CMK (cell line): ENCODE measurements around the gene NRP1.
"Not testable (repeated sequence)": the region's sequence is repeated elsewhere in the genome, so short reads cannot be mapped to it uniquely, and the experiment has no call there.

ENCODE experiments used
- DNase-seq: peaks from one replicate; pipeline ENCODE4 v3.0.0-alpha.2; 2010; ENCODE audit warnings: low read depth

Gene NRP1

DNA sequence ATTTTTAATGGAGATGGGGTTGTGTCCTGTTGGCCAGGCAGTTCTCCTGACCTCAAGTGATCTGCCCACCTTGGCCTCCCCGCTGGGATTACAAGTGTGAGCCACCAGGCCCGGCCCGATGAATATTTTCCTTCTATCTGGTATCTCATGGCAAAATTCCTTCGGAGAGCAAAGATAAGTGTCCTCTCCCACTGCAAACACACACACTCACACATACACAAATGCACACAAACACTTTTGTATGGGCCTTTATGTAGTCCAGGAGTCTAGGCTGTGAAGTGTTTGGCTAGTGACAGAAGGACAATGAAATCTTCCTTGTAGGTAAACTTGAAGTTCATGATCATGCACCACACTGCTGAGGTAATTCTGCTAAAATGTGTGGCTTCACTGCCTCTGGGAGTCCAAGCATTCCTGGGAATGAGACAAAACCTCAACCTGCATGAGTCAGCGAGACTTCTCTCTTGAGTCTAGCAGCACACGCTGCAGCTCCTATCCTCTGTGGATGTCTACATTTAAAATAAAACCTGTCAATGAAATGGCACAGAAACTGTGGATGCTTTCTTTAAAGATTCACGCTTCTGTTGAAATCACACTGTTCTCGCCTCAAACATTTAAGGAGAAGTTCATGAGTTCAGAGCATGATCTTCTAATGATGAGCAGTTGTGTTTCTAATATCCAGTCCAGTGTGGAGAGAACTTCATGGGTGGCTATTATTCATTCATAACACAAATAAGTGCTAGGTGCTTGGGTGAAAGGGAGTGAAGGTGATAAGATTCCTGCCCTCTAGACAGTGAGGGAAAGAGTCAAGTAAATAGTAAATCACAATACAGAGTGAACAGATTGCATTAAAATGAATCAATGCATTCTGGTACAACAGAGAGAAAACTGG is 96.5 kb downstream of the NRP1 start:
- no peak for DNase-seq

DNA sequence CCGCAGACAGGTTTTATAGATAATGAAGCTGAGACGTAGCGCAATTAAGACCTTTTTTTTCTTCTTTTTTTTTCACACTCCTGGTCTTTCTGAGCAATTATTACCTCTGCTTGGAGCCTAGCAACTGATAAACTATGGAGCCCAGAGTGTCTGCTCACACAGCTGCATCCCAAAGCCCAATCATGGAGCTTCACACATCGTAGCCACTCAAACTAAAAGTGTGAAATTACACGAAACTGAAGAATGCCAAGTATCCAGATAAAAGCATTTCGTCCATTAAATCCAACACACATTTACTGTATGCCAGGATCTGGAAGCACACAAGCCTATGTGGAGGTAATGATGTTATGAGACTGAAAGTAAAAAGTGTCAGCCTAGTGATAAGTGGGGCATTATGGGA is 97.6 kb downstream of the NRP1 start:
- DNase-seq = no peak

DNA sequence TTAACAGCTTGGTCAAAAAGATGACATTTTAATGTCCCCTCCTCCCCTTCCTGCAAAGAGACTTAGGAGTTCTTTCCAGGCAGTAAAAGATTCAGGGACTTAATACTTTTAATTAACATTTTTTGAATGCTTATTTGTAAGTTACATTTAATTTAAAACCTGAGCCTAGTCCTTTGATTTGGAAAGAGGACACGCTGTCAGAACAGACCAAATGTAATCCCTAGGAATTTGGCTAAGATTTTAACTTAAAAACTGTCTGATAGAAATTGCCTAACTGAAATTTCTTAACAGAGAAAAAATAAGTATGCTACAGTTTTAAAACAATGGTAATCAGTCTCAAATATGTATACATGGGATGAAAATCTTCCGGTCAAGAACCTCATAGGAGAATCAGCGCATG is 98.5 kb downstream of the NRP1 start:
- no peak for DNase-seq

DNA sequence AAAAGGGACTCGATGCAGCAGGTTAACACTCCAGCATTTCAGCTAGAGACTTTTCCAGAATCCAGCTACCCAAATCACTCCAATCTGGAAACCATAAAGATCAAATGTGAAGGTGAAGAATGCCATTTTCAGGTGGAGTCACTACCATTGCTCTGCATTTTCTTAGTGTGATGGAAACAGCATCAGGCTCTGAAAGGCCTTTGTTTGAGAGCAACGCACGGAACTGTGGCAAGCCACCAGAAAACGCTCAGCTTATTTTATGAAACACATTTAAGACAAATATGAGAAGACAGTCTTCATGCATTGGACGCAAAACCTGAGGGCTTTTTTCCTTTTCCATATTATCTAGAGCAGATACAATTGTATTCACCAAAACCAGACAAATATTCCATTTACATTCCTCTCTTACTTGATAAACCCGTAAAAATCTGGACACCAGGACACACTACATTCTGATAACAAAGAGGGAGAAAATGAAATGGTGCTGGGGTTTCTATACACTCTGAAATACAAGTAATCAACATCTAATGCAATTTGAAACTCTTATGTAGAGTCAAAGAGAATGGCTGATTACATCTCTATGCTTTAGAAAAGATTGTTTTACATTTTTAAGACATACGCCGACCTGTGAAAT is 99.1 kb downstream of the NRP1 start:
- DNase-seq = no peak

DNA sequence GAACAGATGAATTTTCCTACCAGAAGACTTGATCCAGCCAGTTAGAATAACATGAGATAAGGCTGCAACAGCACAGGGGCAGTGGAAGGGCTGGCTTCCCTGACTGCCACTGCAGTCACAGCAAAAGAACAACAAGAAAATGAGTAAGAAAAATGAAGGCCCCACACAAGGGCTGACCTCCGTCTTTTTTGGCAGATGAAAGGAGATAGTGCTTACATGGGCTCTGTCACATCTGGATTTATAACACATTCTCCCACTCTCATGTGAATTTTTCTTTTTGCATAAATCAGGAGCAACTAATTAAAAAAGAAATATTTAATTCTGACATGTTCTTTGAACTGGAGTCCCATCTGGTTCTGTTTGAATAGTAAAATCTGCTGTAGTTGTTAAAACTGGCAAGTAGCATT is 99.6 kb downstream of the NRP1 start:
- no peak for DNase-seq

DNA sequence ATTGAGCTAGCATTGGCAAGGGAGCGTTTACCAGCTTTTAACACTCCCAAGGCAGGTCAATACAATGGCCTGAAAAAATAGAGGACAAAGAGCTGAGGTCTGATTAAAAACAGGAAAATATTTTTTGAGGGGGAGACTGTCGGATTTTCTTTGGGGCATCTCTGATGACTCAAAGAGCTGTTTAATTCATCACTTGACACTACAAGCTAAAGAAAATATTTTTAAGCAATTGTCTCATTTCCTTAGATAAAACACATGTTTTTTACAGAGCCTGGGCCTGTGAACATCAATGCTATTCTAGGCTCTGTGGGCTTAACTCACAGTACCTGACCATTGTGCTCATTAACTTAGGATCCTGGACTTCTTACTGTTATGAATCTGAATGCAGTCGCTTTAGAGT is 100.8 kb downstream of the NRP1 start:
- DNase-seq = no peak

DNA sequence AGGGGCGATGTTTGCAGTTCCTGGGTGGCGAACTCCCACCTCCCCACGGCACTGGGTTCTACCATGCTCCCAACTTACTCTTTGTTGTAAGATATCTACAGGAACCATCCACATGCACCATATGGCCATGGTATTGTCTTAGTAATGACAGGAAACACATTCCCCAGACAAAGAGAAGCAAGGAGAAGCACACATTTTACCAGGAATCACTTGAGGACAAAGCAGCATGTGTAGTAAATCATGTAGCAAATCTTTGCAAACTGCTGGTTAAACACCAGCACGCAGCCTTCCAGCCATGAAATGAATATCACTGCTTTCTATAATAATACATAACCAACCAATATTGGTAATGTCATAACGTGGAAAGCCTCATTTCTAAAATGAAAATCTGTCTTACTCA is 101.2 kb downstream of the NRP1 start:
- no peak for DNase-seq

DNA sequence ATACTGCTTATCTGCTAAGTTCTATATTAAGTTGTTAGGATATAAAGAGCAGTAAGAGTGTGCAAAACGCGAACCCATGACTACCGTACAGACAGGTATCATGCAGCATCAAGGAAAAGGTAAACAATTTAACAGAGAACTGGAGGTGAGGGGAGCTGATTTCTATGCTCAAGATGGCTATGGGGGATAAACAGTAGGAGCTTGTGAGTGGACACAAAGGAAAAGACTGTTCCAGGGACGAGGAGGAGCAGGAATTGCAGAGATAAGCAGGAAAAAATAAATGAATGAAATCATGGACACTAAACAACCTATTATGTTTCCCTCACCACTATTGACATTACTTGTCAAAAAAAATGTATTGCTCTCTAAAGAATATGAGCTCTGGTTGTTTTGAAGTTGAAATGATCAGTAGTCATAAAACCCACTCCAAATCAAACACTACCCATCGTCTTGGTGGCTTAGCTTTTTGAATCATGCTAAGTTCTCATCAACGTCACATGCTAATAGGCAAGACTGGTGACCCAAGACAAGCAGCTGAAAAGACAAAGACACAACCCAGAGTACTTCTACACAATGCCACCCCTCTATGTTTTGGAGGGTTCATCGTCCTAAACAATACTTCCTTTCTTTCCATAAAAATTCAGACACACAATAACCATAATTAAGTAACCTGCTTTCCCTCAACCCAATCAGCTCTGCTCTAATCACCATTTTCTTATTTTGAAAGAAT is 102.7 kb downstream of the NRP1 start:
- DNase-seq = no peak

DNA sequence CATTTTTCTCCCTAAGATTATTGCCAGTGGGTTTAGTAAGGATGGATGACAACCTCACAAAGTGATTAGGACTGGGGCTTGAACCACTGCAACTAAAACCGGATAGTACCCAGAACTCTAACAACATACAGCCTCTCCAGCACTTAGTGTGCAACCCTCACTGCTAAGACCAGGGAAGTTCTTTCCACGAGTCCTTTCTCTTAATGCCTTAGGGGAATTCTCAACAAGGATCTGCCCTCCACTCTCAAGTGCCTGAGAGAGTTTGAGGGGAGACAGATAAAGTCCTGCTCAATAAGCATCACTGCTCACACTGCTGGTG is 104.6 kb downstream of the NRP1 start:
- DNase-seq = no peak

DNA sequence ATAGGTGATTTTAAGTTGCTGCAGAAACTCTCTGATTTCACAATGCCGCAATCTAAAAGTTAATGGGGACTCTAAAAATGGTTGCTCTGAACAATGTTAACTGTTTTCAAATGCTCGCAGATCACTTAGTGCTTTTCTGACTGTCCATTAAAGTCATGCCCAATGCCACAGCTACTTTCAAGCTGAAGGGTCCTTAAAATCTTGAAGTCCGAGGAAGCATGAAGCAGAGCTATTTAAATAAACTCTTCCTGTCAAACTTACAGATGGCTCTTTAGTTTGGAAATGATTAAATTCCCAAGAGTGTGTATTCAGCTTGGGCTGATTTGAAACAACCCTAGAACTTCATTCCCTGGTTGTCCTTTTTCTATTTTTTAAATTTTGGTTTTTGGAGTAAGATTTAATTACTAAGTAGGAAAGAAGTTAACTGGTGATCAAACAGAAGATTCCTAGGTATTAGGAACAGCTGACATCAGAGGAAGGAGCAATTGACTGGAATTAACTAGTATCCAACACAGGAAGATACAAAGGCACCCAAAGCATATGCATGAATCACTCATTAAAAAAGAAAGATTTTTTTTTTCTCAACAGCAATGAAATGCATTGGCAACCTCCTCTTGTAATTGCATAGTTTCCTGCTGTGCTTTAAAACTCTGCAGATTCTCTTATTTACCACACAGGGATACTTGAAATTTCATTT is 105.1 kb downstream of the NRP1 start:
- DNase-seq = no peak

DNA sequence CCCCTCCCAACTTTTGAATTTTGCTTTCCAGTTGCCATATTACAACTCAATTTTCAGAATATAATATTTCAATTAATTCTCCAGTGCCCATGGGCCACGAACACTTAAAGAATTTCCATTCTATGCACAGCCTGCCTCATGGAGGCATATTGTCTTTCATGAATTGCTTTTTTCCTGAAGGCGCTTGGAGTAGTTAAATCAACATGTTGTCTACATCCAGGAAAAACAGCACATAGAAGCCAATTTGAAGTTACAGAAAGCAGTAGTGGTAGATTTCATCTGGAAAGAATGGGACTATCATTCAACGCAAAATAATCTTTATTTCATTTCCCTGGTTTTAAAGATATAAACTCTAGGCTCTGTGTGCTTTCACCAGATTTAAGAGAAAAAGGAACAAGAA is 106.0 kb downstream of the NRP1 start:
- DNase-seq = no peak

DNA sequence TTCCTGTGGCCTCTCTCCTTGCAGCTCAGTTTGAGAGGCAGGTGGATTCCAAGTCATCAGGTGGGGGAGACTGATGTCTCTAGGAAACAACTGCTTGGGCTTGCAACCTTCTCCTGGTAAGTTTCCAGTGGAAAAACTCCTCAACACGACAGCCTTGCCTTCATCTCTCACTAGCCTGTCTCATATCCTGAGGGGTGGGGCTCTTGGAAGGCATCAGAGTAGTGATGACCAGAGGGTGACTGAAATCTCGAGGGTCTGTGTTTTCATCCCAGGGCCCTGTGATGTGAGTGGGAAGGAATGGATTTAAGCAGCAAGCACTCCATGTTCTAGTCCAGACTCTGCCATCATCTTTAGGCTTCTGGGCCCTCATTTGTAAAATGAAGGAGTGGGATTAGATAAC is 107.0 kb downstream of the NRP1 start:
- DNase-seq = no peak

DNA sequence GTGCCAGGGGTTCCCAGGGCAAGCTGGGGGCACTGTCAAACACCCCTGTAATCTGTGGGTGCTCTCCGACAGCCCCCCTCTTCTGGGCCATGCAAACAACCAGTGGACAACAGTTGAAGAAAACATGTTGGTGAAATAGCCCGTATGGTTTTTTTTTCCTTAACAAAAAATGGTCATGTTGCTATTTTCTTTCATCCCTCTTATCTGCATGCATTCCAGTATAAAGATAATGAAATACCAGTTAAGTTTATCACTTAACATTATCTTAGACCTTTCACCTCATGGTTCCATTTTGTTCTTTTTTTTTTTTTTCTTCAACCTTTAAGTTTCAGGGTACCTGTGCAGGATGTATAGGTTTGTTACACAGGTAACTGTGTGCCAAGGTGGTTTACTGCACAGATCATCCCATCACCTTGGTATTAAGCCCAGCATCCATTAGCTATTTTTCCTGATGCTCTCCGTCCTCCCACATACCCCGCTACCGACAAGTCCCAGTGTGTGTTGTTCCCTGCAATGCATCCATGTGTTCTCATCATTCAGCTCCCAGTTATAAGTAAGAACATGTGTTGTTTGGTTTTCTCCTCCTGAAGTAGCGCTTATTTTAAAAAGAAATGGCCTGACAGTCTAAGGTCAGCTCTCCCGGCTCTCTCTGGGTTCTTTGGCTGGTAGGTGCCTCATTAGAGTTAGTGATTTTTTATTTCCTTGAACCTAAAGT is 110.1 kb downstream of the NRP1 start:
- no peak for DNase-seq

DNA sequence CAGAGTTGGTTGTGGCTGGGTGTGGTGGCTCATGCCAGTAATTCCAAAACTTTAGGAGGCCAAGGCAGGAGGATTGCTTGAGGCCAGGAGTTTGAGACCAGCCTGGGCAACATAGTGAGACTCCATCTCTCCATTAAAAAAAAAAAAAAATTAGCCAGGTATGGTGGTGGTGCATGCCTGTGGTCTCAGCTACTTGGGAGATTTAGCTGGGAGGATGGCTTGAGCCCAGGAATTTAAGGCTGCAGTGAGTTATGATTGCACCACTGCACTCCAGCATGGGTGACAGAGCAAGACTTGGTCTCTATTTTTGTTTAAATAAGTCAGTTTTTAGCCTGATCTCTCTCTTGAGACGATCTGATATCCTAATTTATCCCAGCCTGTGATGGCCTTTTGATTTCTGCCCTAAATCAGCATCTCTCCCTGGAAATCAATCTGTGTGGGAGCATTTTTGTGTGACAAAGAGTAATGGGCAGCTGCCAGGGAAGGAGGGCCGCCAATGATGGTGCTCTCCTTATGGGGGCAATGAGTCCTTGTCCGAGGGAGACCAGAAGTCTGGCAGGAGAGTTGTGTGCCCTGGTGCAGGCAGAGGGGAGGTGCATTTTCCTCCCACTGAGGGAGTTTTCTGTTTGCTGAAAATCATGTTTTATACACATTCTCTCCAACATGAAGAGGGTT is 111.0 kb downstream of the NRP1 start:
- DNase-seq = no peak

DNA sequence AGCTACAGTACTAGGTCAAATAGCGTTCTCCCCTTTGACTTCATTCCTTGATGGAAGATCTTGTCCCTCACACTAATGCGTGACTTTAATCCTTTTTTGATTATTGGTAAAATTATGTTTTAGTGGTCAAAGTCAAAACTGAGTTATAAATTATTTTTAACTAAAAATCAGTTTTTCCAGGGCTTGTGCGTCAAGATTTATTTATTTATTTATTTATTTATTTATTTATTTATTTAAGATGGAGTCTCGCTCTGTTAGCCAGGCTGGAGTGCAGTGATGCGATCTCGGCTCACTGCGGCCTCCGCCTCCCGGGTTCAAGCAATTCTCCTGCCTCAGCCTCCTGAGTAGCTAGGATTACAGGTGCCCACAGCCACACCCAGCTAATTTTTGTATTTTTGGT is 112.2 kb downstream of the NRP1 start:
- not testable (repeated sequence) for DNase-seq

DNA sequence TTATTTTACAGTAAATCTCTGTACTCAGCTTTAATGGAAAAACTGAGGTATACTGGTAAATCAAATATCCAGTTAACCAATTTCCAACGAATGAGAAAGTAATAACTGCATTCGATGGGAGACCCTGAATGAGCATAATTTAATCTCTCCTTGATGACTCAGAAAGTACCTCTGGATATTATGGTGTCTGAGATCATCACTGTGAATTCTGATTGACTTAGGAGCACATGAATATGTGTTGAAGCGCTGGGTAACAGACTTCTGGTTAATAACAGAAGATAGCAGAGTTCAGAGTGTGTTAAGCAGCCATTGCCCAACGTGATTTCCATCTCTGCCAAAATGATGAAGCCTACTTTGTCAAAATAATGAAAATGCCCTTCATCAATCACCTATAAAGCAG is 116.6 kb downstream of the NRP1 start:
- DNase-seq = no peak

DNA sequence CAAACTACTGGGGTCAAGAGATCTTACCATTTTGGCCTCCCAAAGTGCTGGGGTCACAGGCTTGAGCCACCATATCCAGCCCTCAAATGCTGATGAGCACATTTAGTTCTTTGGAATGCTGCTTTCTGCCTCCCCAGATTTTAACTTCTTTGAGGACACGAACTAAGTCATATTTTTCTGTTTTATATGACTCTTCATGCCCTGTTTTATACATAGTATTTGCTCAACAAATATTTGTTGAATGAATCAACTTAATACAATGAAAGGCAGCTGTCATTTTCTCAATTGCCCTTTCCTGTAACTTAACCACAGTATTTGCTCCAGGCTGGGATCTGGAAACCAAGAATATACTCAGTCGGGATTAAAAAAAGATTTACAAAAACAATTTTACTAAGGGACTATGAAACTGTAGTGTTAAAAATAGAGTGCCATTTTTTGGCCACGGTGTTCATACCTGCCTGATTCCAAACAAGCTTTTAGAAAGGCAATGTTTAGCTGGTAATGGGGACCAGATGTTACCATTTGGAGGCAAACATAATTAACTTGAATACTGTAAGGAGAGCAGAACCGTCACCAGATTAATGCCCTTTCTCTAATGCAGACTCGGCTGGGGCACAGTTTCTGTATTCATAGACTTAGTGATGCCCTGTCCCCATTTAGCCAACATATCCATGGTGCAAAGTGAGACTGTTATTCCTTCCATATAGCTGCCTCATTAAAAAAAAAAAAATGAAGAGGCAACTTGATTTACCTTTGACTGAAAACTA is 117.6 kb downstream of the NRP1 start:
- no peak for DNase-seq

DNA sequence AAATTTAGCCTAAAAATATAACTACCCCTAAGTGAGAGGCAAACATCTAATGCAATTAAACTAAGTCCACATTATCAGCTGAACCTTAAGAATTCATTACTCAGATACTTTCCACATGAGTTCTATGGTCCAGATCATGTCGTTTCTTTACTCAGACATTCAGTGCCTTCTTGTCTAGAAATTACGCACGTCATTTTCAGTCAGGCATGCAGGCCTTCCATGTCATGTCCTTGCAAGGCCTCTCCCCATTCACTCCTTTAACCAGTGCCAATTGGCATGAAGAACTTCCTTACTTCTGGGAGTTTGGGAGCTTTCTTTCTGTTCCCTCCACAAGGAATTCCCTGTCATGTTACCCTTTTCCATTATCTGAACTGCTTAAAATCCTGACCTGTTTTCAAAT is 118.8 kb downstream of the NRP1 start:
- no peak for DNase-seq

DNA sequence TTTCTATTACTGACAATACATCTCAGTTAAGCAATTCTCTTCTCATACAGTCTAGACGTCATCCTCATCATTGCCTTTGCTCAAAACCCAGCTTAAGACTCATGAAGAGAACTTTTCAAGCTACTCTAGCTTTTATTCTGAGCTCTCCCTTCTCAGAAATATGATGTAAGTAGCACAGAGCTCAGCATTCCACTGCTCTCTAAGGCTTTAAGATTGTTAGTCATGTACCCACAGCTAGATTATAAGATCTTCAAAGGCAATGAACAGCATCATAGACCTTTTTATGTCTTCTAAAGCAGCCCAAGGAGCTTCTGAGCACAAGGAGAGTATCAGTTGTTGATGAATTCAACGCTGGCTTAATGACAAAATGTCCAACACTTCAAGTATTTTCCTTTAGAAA is 119.3 kb downstream of the NRP1 start:
- DNase-seq = no peak

DNA sequence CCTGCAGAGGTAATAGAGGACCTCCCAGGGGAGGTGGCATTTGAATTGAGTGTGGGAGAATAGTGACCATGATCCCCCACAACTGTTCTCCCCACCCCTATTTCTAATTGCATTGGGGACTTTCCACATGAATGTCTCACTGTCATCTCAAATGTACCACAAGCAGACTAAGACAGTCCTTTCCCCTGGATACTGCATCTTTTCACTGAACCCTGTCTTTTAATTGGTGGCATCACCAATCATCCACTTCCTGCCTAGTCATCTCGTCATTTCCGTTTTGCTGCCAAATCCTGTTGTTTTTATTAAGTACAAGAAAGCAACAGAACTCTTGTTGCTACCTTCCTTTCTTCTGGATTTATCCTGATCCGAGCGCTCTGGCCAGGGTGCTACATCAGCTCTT is 120.3 kb downstream of the NRP1 start:
- no peak for DNase-seq
